IPS DF 6.9 (cell line): ENCODE results near the gene TBC1D8.
A peak's percentile ranks its signal among the peaks of the same experiment; 100 is the strongest.

Experiments
- DNase-seq: peaks from one replicate; pipeline ENCODE4 v3.0.0-alpha.2; 2013; ENCODE audit warnings: low read depth, low spot score
- H3K27ac ChIP-seq: one replicate; pipeline ENCODE4 v1.5.1; 2013; ENCODE audit warnings: low read length, control low read depth
- H3K27me3 ChIP-seq: 2 replicates; pipeline ENCODE4 v1.6.1; 2013; ENCODE audit warnings: mild to moderate bottlenecking, low read length; ENCODE audit not compliant: control insufficient read depth, insufficient read depth
- H3K36me3 ChIP-seq: 2 replicates; pipeline ENCODE4 v1.6.1; 2013; ENCODE audit warnings: low read length; ENCODE audit not compliant: control insufficient read depth, insufficient read depth
- H3K4me1 ChIP-seq: 2 replicates; pipeline ENCODE4 v1.6.1; 2013; ENCODE audit warnings: low read length; ENCODE audit not compliant: control insufficient read depth, insufficient read depth
- H3K4me3 ChIP-seq: 2 replicates; pipeline ENCODE4 v1.5.1; 2013; ENCODE audit warnings: mild to moderate bottlenecking, low read length
- H3K9me3 ChIP-seq: 2 replicates; pipeline ENCODE4 v1.6.1; 2013; ENCODE audit warnings: low read length, inconsistent platforms; ENCODE audit not compliant: control insufficient read depth, insufficient read depth
- WGBS: extraction: QIAGEN DNeasy Blood & Tissue Kit; methylation state at CpG from one replicate; pipeline ENCODE4 v1.1.7; 2013; ENCODE audit warnings: mixed read lengths, missing lambda C conversion rate; ENCODE audit not compliant: insufficient read length, insufficient coverage; 5-methylcytosine and 5-hydroxymethylcytosine counted together

TBC1D8 gene

GRCh38 chr2:101123795-101124471, 27.2 kb downstream of the TBC1D8 start:
- Histone ChIP-seq H3K27me3 (no peaks in the 10 kb centered on the region), H3K36me3 (no peaks in the 10 kb centered on the region), H3K27ac (no peak overlapping the region), H3K4me1 (peaks cover 2% of the 10 kb centered on the region; the same call in 1 of the 2 replicates), H3K9me3 (no peaks in the 10 kb centered on the region), H3K4me3 (no peak overlapping the region)
- DNase-seq = no peak
- no CpG with 5 or more reads among the region's 5 CpGs for WGBS

GRCh38 chr2:101121174-101121573, 30.0 kb downstream of the TBC1D8 start:
- no peak for DNase-seq
- H3K27ac ChIP-seq = no peak overlapping the region
- no peaks in the 10 kb centered on the region for H3K36me3 ChIP-seq
- no CpG with 5 or more reads among the region's 7 CpGs for WGBS
- H3K9me3 ChIP-seq = no peaks in the 10 kb centered on the region
- H3K27me3 ChIP-seq = no peaks in the 10 kb centered on the region
- H3K4me3 ChIP-seq = no peak overlapping the region
- H3K4me1 ChIP-seq = no peaks in the 10 kb centered on the region

DNA sequence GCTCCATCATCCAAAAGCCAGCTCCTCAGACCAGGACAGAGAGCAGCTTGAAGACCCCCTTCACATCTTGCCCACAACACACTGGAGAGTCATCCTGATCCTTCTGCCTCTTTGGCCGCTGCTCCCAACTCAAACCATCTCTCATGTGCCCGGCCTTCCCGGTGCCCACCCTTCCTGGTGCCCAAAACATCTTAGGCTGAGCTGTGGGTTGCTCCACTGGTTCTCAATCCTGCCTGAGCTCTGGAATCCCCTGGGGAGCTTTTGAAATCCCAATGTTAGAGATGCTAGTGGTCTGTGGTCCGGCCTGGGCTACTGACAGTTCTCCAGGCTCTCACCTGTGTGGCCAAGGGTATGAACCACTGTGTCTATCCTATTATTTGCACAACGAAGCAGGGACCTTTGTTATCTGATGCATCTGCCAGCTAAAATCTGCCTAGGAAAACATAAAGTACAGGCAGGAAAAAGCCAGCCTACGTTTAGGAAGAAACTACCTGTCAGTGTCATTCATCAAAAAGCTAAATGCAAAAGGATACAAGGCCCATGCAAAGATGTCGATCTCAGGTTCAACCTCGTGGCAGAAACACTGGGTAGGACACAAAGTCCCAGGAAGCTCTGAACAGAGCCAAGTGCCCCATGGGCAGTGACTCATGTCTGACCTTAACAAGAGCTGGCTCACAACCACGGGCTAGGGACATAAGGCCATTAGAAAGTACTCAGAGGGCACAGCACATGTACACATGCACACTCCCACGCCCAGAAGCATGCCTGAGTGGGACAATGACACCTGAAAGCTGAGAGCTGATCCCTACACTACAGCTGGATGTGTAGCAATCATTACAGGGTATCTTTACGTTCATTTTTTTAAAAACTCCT, 30.8 kb downstream of the TBC1D8 start:
- Histone ChIP-seq H3K27me3 (no peaks in the 10 kb centered on the region), H3K27ac (no peak overlapping the region), H3K4me1 (peaks cover 2% of the 10 kb centered on the region), H3K36me3 (no peaks in the 10 kb centered on the region), H3K9me3 (no peaks in the 10 kb centered on the region), H3K4me3 (no peak overlapping the region)
- no peak for DNase-seq
- WGBS = no CpG with 5 or more reads among the region's 11 CpGs

- Histone ChIP-seq H3K36me3 (no peaks in the 10 kb centered on the region), H3K27ac (no peak overlapping the region), H3K9me3 (no peaks in the 10 kb centered on the region), H3K27me3 (no peaks in the 10 kb centered on the region), H3K4me3 (no peak overlapping the region), H3K4me1 (peaks cover 3% of the 10 kb centered on the region)
- WGBS = no CpG with 5 or more reads among the region's 2 CpGs
- no peak for DNase-seq
These were observed 31.8 kb downstream of the TBC1D8 start for GRCh38 chr2:101119431-101119830.

- no peak for DNase-seq
- no peaks in the 10 kb centered on the region for H3K36me3 ChIP-seq
- no peaks in the 10 kb centered on the region for H3K9me3 ChIP-seq
- no peak overlapping the region for H3K4me3 ChIP-seq
- H3K27ac ChIP-seq = no peak overlapping the region
- H3K27me3 ChIP-seq = no peaks in the 10 kb centered on the region
- no CpG with 5 or more reads among the region's 9 CpGs for WGBS
- H3K4me1 ChIP-seq = peaks cover 9% of the 10 kb centered on the region
These were observed 34.2 kb downstream of the TBC1D8 start for GRCh38 chr2:101116841-101117552.

GRCh38 chr2:101116348-101116747, 34.8 kb downstream of the TBC1D8 start:
- Histone ChIP-seq H3K27me3 (no peaks in the 10 kb centered on the region), H3K9me3 (no peaks in the 10 kb centered on the region), H3K4me3 (no peak overlapping the region), H3K27ac (no peak overlapping the region), H3K36me3 (no peaks in the 10 kb centered on the region), H3K4me1 (peaks cover 9% of the 10 kb centered on the region)
- no peak for DNase-seq
- no CpG with 5 or more reads among the region's 4 CpGs for WGBS

- no peak overlapping the region for H3K27ac ChIP-seq
- H3K4me3 ChIP-seq = no peak overlapping the region
These were observed 35.5 kb downstream of the TBC1D8 start for GRCh38 chr2:101115664-101116063.

GRCh38 chr2:101114815-101115214, 36.4 kb downstream of the TBC1D8 start:
- H3K9me3 ChIP-seq = no peaks in the 10 kb centered on the region
- H3K27me3 ChIP-seq = no peaks in the 10 kb centered on the region
- no peak overlapping the region for H3K4me3 ChIP-seq
- DNase-seq = no peak
- no peaks in the 10 kb centered on the region for H3K36me3 ChIP-seq
- H3K27ac ChIP-seq = peak overlapping the region; percentile 13
- WGBS = no CpG with 5 or more reads among the region's 6 CpGs
- peaks cover 9% of the 10 kb centered on the region for H3K4me1 ChIP-seq

More at GRCh38 chr2:101115664-101116063, 35.5 kb downstream of the TBC1D8 start:
- Histone ChIP-seq H3K27me3 (no peaks in the 10 kb centered on the region), H3K4me1 (peaks cover 9% of the 10 kb centered on the region), H3K9me3 (no peaks in the 10 kb centered on the region), H3K36me3 (no peaks in the 10 kb centered on the region)
- DNase-seq = no peak
- no CpG with 5 or more reads among the region's 4 CpGs for WGBS

DNA sequence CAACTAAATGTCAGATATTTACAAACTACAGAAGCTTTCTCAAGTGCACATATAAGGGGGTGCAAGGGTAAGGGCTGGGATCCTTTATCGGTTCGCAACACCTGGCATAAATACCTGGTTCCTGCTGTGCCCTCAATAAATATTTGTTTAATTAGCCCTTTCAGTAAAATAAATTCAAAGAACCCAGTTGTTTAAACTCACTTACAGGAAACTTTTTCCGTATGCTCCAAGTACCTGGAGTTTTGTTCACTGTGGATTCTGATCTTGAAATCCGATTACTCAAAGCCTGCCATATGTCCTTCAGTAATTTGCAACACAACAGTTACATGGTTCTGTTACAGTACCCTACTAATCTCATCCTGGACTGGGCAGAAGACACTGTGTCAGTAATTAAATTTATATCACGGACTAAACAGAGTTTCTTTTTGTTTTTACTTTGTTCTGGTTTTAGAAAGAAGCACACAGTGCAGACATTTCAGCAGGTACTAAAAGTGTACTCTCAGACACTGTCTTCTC, 36.9 kb downstream of the TBC1D8 start:
- Histone ChIP-seq H3K27ac (peak overlapping the region; percentile 33), H3K9me3 (no peaks in the 10 kb centered on the region), H3K36me3 (no peaks in the 10 kb centered on the region), H3K4me1 (peaks cover 9% of the 10 kb centered on the region), H3K27me3 (no peaks in the 10 kb centered on the region), H3K4me3 (no peak overlapping the region)
- DNase-seq = no peak
- WGBS = no CpG with 5 or more reads among the region's 5 CpGs
